HCT116 (cell line): ENCODE data around the gene NUP188. TPM values are rescaled to one million over a fixed set of nuclear protein-coding genes. Genes with fewer than 3 reads are reported as not detected.
A peak's percentile ranks its signal among the peaks of the same experiment; 100 is the strongest.

Experiments
- ATAC-seq: fragments of 200-7000 bp; cut with Tn5 transposase; 2 replicates; pipeline ENCODE4 v1.9.1; 2020; ENCODE audit warnings: mild to moderate bottlenecking, moderate library complexity
- BruUV-seq: library from RNA; stranded (reverse); fragments of 400-500 nt; replicated peaks from 2 replicates; lab custom pipeline; 2021; lab: Mats Ljungman, UMichigan
- CTCF ChIA-PET: fragments of 300-600 bp; sonication (Branson Sonifier 250); formaldehyde crosslinking; loops from one replicate; lab custom pipeline; 2021; ENCODE audit warnings: antibody characterized with exemption; lab: Charles Lee
- POLR2A ChIA-PET: fragments of 300-600, 350-600 bp; sonication (Branson Sonifier 250); formaldehyde crosslinking; loops from one replicate; lab custom pipeline; 2021; ENCODE audit warnings: antibody characterized with exemption; lab: Charles Lee
- RAD21 ChIA-PET, 2 experiments: fragments of 300-600 bp; sonication (Branson Sonifier 250); formaldehyde crosslinking; loops; one replicate each; lab custom pipeline; 2023; ENCODE audit warnings: low total read pairs in 2 of 2; ENCODE audit not compliant: uncharacterized antibody in 2 of 2, unreplicated experiment in 2 of 2, low non-redundant PET in 1 of 2; lab: Charles Lee
- DNase-seq: peaks from one replicate; pipeline ENCODE4 v3.0.0-alpha.2; 2010; ENCODE audit warnings: low read depth, low spot score
- H2AFZ ChIP-seq: fragments of 200-600 bp; shearing (Covaris generic), sonication (generic); 2 replicates; pipeline ENCODE4 v1.6.1; 2017; ENCODE audit warnings: low read depth, mixed run types, mixed read lengths, antibody characterized with exemption, low read length; ENCODE audit not compliant: poor library complexity, severe bottlenecking
- H3K27ac ChIP-seq: 2 replicates; pipeline ENCODE4 v1.5.1; 2012; ENCODE audit warnings: low read depth, low read length
- H3K27me3 ChIP-seq: fragments of 200-600 bp; sonication (generic); 2 replicates; pipeline ENCODE4 v1.6.1; 2016; ENCODE audit warnings: mixed run types, low read length, mixed read lengths; ENCODE audit not compliant: insufficient read depth
- H3K36me3 ChIP-seq, 2 experiments: fragments of 200-500 bp in 1 of 2; fragments of 200-600 bp in 1 of 2; sonication (Bioruptor generic) in 1 of 2; sonication (generic) in 1 of 2; 2 replicates each; pipeline versions ENCODE4 v1.5.1 to v1.6.1; 2014 to 2016; ENCODE audit warnings: low read length in 2 of 2, inconsistent platforms in 1 of 2, mixed read lengths in 1 of 2, mixed run types in 1 of 2; ENCODE audit not compliant: insufficient read depth in 2 of 2, control insufficient read depth in 1 of 2
- H3K4me1 ChIP-seq, 2 experiments: fragments of 200-600 bp in 1 of 2; sonication (generic) in 1 of 2; 2 replicates each; pipeline versions ENCODE4 v1.5.1 to v1.6.1; 2012 to 2017; ENCODE audit warnings: low read length in 2 of 2, inconsistent platforms in 1 of 2, mild to moderate bottlenecking in 1 of 2, mixed read lengths in 1 of 2, mixed run types in 1 of 2, moderate library complexity in 1 of 2; ENCODE audit not compliant: insufficient read depth in 2 of 2, control insufficient read depth in 1 of 2
- H3K4me2 ChIP-seq: fragments of 200-600 bp; sonication (generic); 2 replicates; pipeline ENCODE4 v1.6.1; 2017; ENCODE audit warnings: mixed run types, low read length, mixed read lengths
- H3K4me3 ChIP-seq, 2 experiments: fragments of 200-600 bp in 1 of 2; sonication (generic) in 1 of 2; replicated peaks in 1 of 2; 2 replicates each; pipeline ENCODE4 v1.5.1; 2011 to 2016; ENCODE audit warnings: low read length in 2 of 2, control low read depth in 1 of 2, low read depth in 1 of 2, mild to moderate bottlenecking in 1 of 2, mixed read lengths in 1 of 2, mixed run types in 1 of 2
- H3K79me2 ChIP-seq: fragments of 200-600 bp; sonication (generic); 2 replicates; pipeline ENCODE4 v1.6.1; 2017; ENCODE audit warnings: mild to moderate bottlenecking, mixed run types, low read length, moderate library complexity, mixed read lengths; ENCODE audit not compliant: insufficient read depth
- H3K9ac ChIP-seq: fragments of 200-600 bp; sonication (generic); 2 replicates; pipeline ENCODE4 v1.6.1; 2016; ENCODE audit warnings: low read length, mixed read lengths
- H3K9me2 ChIP-seq: fragments of 200-600 bp; sonication (generic), shearing (Covaris generic); 2 replicates; pipeline ENCODE4 v1.6.1; 2017; ENCODE audit warnings: mixed run types, mild to moderate bottlenecking, moderate library complexity; ENCODE audit not compliant: insufficient read depth
- H3K9me3 ChIP-seq, 2 experiments: fragments of 200-500 bp in 1 of 2; fragments of 200-600 bp in 1 of 2; sonication (Bioruptor generic) in 1 of 2; sonication (generic) in 1 of 2; 2 replicates each; pipeline ENCODE4 v1.6.1; 2014 to 2017; ENCODE audit warnings: low read length in 2 of 2, mixed read lengths in 2 of 2, inconsistent platforms in 1 of 2, low read depth in 1 of 2, mild to moderate bottlenecking in 1 of 2, mixed run types in 1 of 2, moderate library complexity in 1 of 2; ENCODE audit not compliant: control insufficient read depth in 1 of 2, insufficient read depth in 1 of 2
- H4K20me1 ChIP-seq: fragments of 200-600 bp; sonication (generic), shearing (Covaris generic); 2 replicates; pipeline ENCODE4 v1.6.1; 2017; ENCODE audit warnings: mixed run types, mild to moderate bottlenecking, moderate library complexity; ENCODE audit not compliant: insufficient read depth
- CBX3 ChIP-seq: IDR thresholded peaks from 2 replicates; pipeline ENCODE4 v1.6.1; 2012; ENCODE audit warnings: low read depth
- EGR1 ChIP-seq: IDR thresholded peaks from 2 replicates; pipeline ENCODE4 v1.6.1; 2012; ENCODE audit warnings: low read depth
- FOSL1 ChIP-seq: IDR thresholded peaks from 2 replicates; pipeline ENCODE4 v1.6.1; 2012; ENCODE audit warnings: low read depth
- MAX ChIP-seq: IDR thresholded peaks from 2 replicates; pipeline ENCODE4 v1.6.1; 2012
- POLR2A ChIP-seq: IDR thresholded peaks from 2 replicates; pipeline ENCODE4 v1.7.0; 2011; ENCODE audit warnings: borderline replicate concordance; ENCODE audit not compliant: insufficient read depth, insufficient read length; ENCODE audit errors: extremely low read depth
- SP1 ChIP-seq: IDR thresholded peaks from 2 replicates; pipeline ENCODE4 v1.6.1; 2012; ENCODE audit warnings: low read depth
- ZFX ChIP-seq: fragments of 450-650 bp; IDR thresholded peaks from 2 replicates; pipeline ENCODE4 v1.6.1; 2017
- intact Hi-C: fragments of 100-400 bp; cut with micrococcal nuclease; formaldehyde crosslinking; loops from 2 replicates; pipeline ENCODE4 v1.10.0; 2022
- total RNA-seq: library from RNA; stranded (reverse); gene quantifications from one replicate; pipeline ENCODE4 v1.2.1, GENCODE V29; 2021; ENCODE audit not compliant: unreplicated experiment

NUP188 gene
- total RNA-seq, 1 experiment from 2014 or later: 115 TPM

GRCh38 chr9:129007035-129007765, 59.7 kb downstream of the NUP188 start:
- Histone ChIP-seq H3K27me3 (no peaks in the 10 kb centered on the region), H3K9me3 (no peaks in the 10 kb centered on the region), H2AFZ (no peak overlapping the region), H3K4me1 (no peaks in the 10 kb centered on the region), H3K36me3 (peaks cover 14 to 36% of the 10 kb centered on the region in 2 experiments; a peak in 3 of 4 replicates), H3K9ac (no peak overlapping the region), H3K4me2 (no peak overlapping the region), H3K79me2 (no peaks in the 10 kb centered on the region), H4K20me1 (no peaks in the 10 kb centered on the region), H3K27ac (peak overlapping the region; percentile 50), H3K4me3 (no peak overlapping the region), H3K9me2 (no peaks in the 10 kb centered on the region)
- intact Hi-C loops: no loop called here
- RAD21 ChIA-PET: no interaction called here
- no TSS peak for BruUV-seq
- POLR2A ChIA-PET: no interaction called here
- CTCF ChIA-PET: no interaction called here
- TF ChIP-seq MAX (no peak), POLR2A (no peak), EGR1 (no peak), CBX3 (no peak)
- DNase-seq (no peak), ATAC-seq (peak; percentile 25)

GRCh38 chr9:129007766-129008468, 60.4 kb downstream of the NUP188 start:
- no peak overlapping the region for H2AFZ ChIP-seq
- no peak for TF ChIP-seq SP1
- no peak for TF ChIP-seq FOSL1
- TF ChIP-seq EGR1: no peak
- no peak for TF ChIP-seq ZFX
- DNase-seq: no peak
- BruUV-seq: no TSS peak
- CTCF ChIA-PET: no interaction called here
- POLR2A ChIA-PET: no interaction called here
- H3K36me3 ChIP-seq: peaks cover 9 to 34% of the 10 kb centered on the region in 2 experiments; a peak in 3 of 4 replicates
- H4K20me1 ChIP-seq: no peaks in the 10 kb centered on the region
- H3K4me1 ChIP-seq: no peaks in the 10 kb centered on the region
- no peaks in the 10 kb centered on the region for H3K27me3 ChIP-seq
- no peak overlapping the region for H3K9ac ChIP-seq
- no peaks in the 10 kb centered on the region for H3K79me2 ChIP-seq
- no peaks in the 10 kb centered on the region for H3K9me3 ChIP-seq
- no peak overlapping the region for H3K4me2 ChIP-seq
- RAD21 ChIA-PET: no interaction called here
- H3K9me2 ChIP-seq: no peaks in the 10 kb centered on the region
- ATAC-seq: no peak
- no peak overlapping the region for H3K4me3 ChIP-seq
- intact Hi-C loops: no loop called here
- H3K27ac ChIP-seq: no peak overlapping the region
